NCI-H2171 treated with DMSO at 0.1 percent for 48 hours (cell line): ENCODE results near the gene MAFF.
A peak's percentile ranks its signal among the peaks of the same experiment; 100 is the strongest.

Experiments used
- DNase-seq: peaks from one replicate; lab custom pipeline; 2025; lab: John Stamatoyannopoulos, UW

Gene MAFF

GRCh38 chr22:38248280-38248679 is 46.5 kb downstream of the MAFF start:
- DNase-seq: no peak

DNA sequence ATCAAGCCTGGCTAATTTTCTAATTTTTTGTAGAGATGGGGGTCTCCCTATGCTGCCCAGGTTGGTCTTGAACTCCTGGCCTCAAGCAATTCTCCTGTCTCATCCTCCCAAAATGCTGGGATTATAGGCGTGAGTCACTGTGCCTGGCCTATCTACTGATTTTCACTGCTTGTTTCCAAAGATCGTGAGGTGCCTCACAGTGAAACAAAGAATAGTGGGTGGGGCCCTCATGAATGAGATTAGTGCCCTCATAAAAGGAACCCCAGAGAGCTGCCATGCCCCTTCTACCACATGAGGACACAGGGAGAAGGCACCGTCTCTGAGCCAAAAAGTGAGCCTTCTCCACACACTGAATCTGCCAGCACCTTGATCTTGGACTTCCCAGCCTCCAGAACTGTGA is 47.5 kb downstream of the MAFF start:
- DNase-seq: no peak

GRCh38 chr22:38249803-38250642 is 48.2 kb downstream of the MAFF start:
- DNase-seq: no peak

GRCh38 chr22:38250643-38251340 is 49.0 kb downstream of the MAFF start:
- no peak for DNase-seq

- no peak for DNase-seq
Observed at GRCh38 chr22:38251341-38251692, 49.5 kb downstream of the MAFF start.

DNA sequence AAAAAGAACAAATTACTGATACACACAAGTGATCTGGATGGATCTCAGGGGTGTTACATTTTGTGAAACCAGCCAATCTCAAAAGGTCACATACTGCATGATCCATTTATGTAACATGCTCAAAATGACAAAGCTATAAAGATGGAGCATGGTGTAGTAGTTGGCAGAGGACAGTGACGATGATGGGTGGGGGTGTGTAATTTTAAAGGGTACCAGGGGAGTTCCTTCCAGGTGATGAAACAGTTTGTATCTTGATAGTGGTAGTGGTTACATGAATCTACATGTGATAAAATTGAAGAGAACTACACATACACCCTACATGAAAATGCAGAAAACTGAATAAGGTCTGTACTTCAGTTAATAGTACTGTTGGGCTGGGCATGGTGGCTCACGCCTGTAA is 53.9 kb downstream of the MAFF start:
- DNase-seq: no peak

- DNase-seq: no peak
Observed at GRCh38 chr22:38257181-38257580, 55.4 kb downstream of the MAFF start.

DNA sequence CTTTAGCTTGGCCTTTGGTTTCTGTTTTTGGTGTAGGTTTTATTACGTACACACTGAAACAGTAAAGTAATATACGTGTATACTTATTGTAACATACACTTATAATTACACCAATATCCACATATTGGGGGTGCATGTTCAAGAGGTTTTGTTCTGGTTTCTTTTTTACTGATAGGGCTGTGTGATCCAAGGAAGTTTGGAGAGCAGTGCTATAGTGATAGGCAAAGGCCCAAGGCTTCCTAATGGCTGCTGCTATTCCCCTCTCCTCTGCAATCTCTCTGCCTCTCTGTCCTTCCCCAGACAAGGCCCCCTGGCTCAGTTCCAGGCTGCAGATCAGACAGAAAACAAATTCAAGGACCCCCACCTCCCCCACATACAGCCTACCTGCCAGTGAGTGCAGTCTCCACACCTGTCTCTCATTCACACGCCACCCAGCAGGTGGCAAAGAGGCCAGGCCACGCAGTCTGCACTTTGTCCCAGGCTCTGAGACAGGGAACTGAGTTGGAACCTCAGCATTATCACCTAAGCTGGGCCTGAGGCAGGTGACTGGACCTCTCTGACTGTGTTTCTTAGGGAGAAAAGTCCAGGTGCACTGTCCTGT is 56.0 kb downstream of the MAFF start:
- peak; percentile 77 for DNase-seq

DNA sequence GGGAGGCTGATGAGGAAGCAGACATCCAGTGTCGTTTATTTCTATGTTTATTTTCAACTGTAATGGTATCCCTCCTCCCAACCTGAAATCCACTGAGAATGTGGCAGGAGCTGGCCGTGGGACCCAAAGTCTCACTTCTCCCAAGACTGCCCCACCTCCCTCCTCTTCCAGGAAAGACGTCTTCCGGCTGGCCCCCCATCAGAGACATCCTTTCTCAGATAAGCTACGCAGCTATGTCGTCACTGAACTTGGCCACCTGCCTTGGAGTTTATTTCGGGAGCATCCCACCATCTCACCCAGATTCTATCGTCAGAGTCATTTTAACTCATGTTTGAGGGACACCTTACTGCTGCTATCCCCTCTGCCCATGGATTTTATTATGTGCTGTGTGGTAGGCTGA is 57.1 kb downstream of the MAFF start:
- no peak for DNase-seq

DNA sequence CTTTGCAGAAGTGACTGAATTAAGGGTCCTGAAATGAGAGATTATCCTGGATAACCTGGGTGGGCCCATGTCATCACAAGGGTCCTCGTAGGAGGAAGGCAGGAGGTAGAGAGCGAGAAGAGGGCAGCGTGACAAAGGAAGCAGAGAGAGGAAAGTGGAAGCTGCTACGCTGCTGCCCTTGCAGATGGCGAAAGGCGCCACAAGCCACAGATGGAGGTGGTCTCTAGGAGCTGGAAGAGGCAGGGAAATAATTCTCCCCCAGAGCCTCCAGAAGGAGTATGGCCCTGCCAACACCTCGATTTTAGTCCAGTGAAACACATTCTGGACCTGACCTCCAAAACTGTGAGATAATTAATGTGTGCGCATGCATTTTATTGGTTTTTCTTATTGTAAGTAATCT is 57.6 kb downstream of the MAFF start:
- DNase-seq: no peak

DNA sequence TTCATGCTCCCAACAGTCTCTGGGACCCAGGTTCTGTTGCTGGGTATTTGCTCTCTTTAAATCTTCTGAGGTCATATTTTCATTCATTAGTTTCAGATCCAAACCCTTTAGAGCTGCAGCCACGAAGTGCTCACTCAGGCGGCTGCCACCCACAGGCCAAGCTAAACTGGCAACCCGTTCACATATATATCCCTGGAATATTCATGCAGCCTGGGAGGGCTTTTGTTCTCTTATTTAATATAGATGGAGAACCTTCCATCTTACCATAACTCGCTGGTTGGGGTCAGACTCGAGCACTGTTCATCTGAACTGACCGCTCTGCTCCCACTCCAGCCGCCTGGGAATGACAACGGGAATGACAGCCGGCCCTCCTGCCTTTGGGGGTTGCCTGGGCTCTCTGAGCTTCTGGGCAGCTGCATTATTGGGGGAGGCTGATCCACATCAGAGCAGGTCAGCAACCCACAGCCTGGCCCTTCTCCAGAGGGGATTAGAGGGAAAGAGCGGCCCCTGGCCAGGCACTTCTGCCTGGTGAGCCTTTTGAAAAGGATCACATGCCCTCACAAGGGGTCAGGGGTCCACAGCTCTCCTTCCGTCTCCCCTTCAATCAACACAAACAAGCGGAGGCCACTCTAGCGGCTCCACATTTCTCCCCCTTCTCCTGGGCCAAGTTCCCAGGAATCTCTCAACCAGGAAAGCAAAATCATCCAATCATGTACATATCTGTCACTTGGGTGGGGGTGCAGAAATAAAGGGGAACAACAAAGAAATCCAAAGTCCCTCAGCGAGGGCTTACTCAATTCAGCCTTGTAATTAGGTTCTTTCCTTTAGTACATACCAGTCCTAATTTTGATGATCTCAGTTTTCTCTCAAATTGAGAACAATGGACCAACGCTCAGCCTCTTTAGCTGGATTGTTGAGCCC is 59.2 kb downstream of the MAFF start:
- DNase-seq: no peak

- DNase-seq: no peak
Observed at GRCh38 chr22:38262051-38262795, 60.4 kb downstream of the MAFF start.

- DNase-seq: no peak
Observed at GRCh38 chr22:38264322-38264843, 62.6 kb downstream of the MAFF start.
